GM21423 (cell line): Measurements from ENCODE around the gene MEGF10.

Experiments
- ATAC-seq: cut with Tn5 transposase; IDR thresholded peaks from one replicate; pipeline ENCODE4 v1.9.1; 2021; ENCODE audit warnings: mild to moderate bottlenecking, moderate library complexity; ENCODE audit not compliant: unreplicated experiment

Gene MEGF10

GRCh38 chr5:127324756-127325155, 34.2 kb downstream of the MEGF10 start:
- no peak for ATAC-seq

- no peak for ATAC-seq
Measured at GRCh38 chr5:127326431-127326830, 35.8 kb downstream of the MEGF10 start.

GRCh38 chr5:127326976-127327755, 36.6 kb downstream of the MEGF10 start:
- no peak for ATAC-seq

GRCh38 chr5:127330116-127330515, 39.5 kb downstream of the MEGF10 start:
- ATAC-seq, result no peak

- ATAC-seq, result no peak
Measured at GRCh38 chr5:127331890-127332649, 41.5 kb downstream of the MEGF10 start.

- ATAC-seq, result no peak
Measured at GRCh38 chr5:127333483-127333882, 42.9 kb downstream of the MEGF10 start.

GRCh38 chr5:127335381-127335780, 44.8 kb downstream of the MEGF10 start:
- ATAC-seq, result no peak

GRCh38 chr5:127337876-127338275, 47.3 kb downstream of the MEGF10 start:
- no peak for ATAC-seq

- ATAC-seq, result no peak
Measured at GRCh38 chr5:127338501-127338900, 47.9 kb downstream of the MEGF10 start.

- ATAC-seq, result no peak
Measured at GRCh38 chr5:127340606-127341005, 50.0 kb downstream of the MEGF10 start.

- ATAC-seq, result no peak
Measured at GRCh38 chr5:127342364-127342763, 51.8 kb downstream of the MEGF10 start.

- ATAC-seq, result no peak
Measured at GRCh38 chr5:127343313-127343712, 52.7 kb downstream of the MEGF10 start.

- no peak for ATAC-seq
Measured at GRCh38 chr5:127343866-127344265, 53.3 kb downstream of the MEGF10 start.

- no peak for ATAC-seq
Measured at GRCh38 chr5:127344931-127345330, 54.3 kb downstream of the MEGF10 start.

- no peak for ATAC-seq
Measured at GRCh38 chr5:127351418-127351817, 60.8 kb downstream of the MEGF10 start.

- ATAC-seq, result no peak
Measured at GRCh38 chr5:127352068-127352467, 61.5 kb downstream of the MEGF10 start.

GRCh38 chr5:127353327-127353726, 62.7 kb downstream of the MEGF10 start:
- no peak for ATAC-seq

- no peak for ATAC-seq
Measured at GRCh38 chr5:127353796-127354195, 63.2 kb downstream of the MEGF10 start.

GRCh38 chr5:127355337-127355736, 64.7 kb downstream of the MEGF10 start:
- no peak for ATAC-seq

GRCh38 chr5:127358284-127358683, 67.7 kb downstream of the MEGF10 start:
- ATAC-seq, result no peak

- no peak for ATAC-seq
Measured at GRCh38 chr5:127358740-127359139, 68.1 kb downstream of the MEGF10 start.

- no peak for ATAC-seq
Measured at GRCh38 chr5:127359502-127359901, 68.9 kb downstream of the MEGF10 start.
